DND-41 (cell line): Measurements from ENCODE around the gene TMEM117.

ENCODE experiments used
- ATAC-seq: fragments of 200-7000 bp; cut with Tn5 transposase; 3 replicates; pipeline ENCODE4 v1.9.1; 2021; ENCODE audit warnings: low read depth; ENCODE audit not compliant: insufficient read depth
- DNase-seq: peaks from one replicate; pipeline ENCODE4 v3.0.0-alpha.2; 2020
- H2AFZ ChIP-seq: 2 replicates; pipeline ENCODE4 v1.6.0; 2012; ENCODE audit warnings: low read depth, low read length
- H3K27ac ChIP-seq: 2 replicates; pipeline ENCODE4 v1.5.1; 2012; ENCODE audit warnings: low read length, inconsistent platforms
- H3K27me3 ChIP-seq: fragments of 200-600 bp; sonication (generic); 2 replicates; pipeline ENCODE4 v1.6.0; 2012; ENCODE audit warnings: low read length, mild to moderate bottlenecking, inconsistent platforms; ENCODE audit not compliant: insufficient read depth, poor library complexity
- H3K36me3 ChIP-seq: 2 replicates; pipeline ENCODE4 v1.5.1; 2012; ENCODE audit warnings: low read length, inconsistent platforms; ENCODE audit not compliant: insufficient read depth
- H3K4me1 ChIP-seq: 2 replicates; pipeline ENCODE4 v1.5.1; 2012; ENCODE audit warnings: mild to moderate bottlenecking, low read length; ENCODE audit not compliant: insufficient read depth
- H3K4me2 ChIP-seq: 2 replicates; pipeline ENCODE4 v1.6.0; 2012; ENCODE audit warnings: mild to moderate bottlenecking, moderate library complexity, low read length, inconsistent platforms; ENCODE audit not compliant: insufficient read depth
- H3K4me3 ChIP-seq, 2 experiments: fragments of 200-600 bp in 1 of 2; shearing (Covaris generic) in 1 of 2; 2 replicates each; pipeline ENCODE4 v1.5.1; 2012 to 2016; ENCODE audit warnings: inconsistent platforms in 2 of 2, low read length in 2 of 2, mild to moderate bottlenecking in 2 of 2, low read depth in 1 of 2, moderate library complexity in 1 of 2
- H3K79me2 ChIP-seq: 2 replicates; pipeline ENCODE4 v1.6.0; 2012; ENCODE audit warnings: low read length, inconsistent platforms; ENCODE audit not compliant: insufficient read depth
- H3K9ac ChIP-seq: 2 replicates; pipeline ENCODE4 v1.6.0; 2012; ENCODE audit warnings: low read depth, mild to moderate bottlenecking, inconsistent platforms, low read length, moderate library complexity
- H3K9me3 ChIP-seq: 2 replicates; pipeline ENCODE4 v1.5.1; 2012; ENCODE audit warnings: low read length, moderate library complexity, mild to moderate bottlenecking, inconsistent platforms; ENCODE audit not compliant: insufficient read depth, severe bottlenecking
- H4K20me1 ChIP-seq: 2 replicates; pipeline ENCODE4 v1.6.0; 2012; ENCODE audit warnings: low read length; ENCODE audit not compliant: insufficient read depth
- CTCF ChIP-seq: IDR thresholded peaks from 2 replicates; pipeline ENCODE4 v1.5.1; 2012; ENCODE audit warnings: borderline replicate concordance, low read length, moderate library complexity, mild to moderate bottlenecking; ENCODE audit not compliant: poor library complexity, severe bottlenecking; ENCODE audit errors: extremely low read depth
- EZH2 ChIP-seq: IDR thresholded peaks from 3 replicates; pipeline ENCODE4 v1.6.1; 2012; ENCODE audit warnings: borderline replicate concordance, low read depth, mild to moderate bottlenecking, moderate library complexity, low read length, inconsistent platforms; ENCODE audit not compliant: severe bottlenecking

The TMEM117 gene

GRCh38 chr12:44403185-44403584, 567.3 kb downstream of the TMEM117 start:
- ATAC-seq: no peak
- H3K4me2 ChIP-seq: no peak overlapping the region
- no peak for DNase-seq

DNA sequence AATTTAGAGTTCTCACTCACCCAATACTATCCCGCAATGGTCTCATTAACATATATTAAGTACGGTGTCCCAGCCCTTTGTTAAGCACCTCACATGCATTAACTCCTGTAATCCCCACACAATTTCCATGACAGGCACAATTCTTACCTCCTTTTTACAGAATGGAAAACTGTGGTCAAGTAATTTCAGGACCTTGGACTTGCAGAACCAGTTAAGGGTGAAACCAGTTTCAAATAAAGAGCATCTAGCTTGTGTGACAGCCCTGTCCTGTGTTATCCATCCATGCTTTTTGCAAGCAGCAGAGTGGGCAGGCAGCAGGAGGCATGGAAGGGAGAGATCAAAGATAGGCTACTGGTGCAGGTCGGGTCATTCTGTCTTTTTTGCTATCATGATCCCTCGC, 569.4 kb downstream of the TMEM117 start:
- Histone ChIP-seq H3K27ac (no peak overlapping the region), H3K79me2 (no peaks in the 10 kb centered on the region), H2AFZ (no peak overlapping the region), H3K36me3 (no peaks in the 10 kb centered on the region), H4K20me1 (no peaks in the 10 kb centered on the region), H3K4me3 (no peak overlapping the region), H3K4me2 (no peak overlapping the region), H3K4me1 (no peaks in the 10 kb centered on the region), H3K9ac (no peak overlapping the region), H3K27me3 (no peaks in the 10 kb centered on the region), H3K9me3 (no peaks in the 10 kb centered on the region)
- TF ChIP-seq EZH2 (no peak), CTCF (no peak)
- DNase-seq: no peak
- ATAC-seq: no peak

More at GRCh38 chr12:44403185-44403584, 567.3 kb downstream of the TMEM117 start:
- TF ChIP-seq CTCF: no peak
- TF ChIP-seq EZH2: no peak
- Histone ChIP-seq H3K27ac (no peak overlapping the region), H3K4me1 (no peaks in the 10 kb centered on the region), H3K9me3 (no peaks in the 10 kb centered on the region), H2AFZ (no peak overlapping the region), H3K36me3 (no peaks in the 10 kb centered on the region), H3K4me3 (no peak overlapping the region), H3K9ac (no peak overlapping the region), H4K20me1 (no peaks in the 10 kb centered on the region), H3K79me2 (no peaks in the 10 kb centered on the region), H3K27me3 (no peaks in the 10 kb centered on the region)

- H3K27me3 ChIP-seq: no peaks in the 10 kb centered on the region
- H3K9me3 ChIP-seq: no peaks in the 10 kb centered on the region
- ATAC-seq: no peak
- H4K20me1 ChIP-seq: no peaks in the 10 kb centered on the region
- no peak overlapping the region for H3K4me2 ChIP-seq
- H3K4me3 ChIP-seq: no peak overlapping the region
- no peak overlapping the region for H2AFZ ChIP-seq
- H3K9ac ChIP-seq: no peak overlapping the region
- no peaks in the 10 kb centered on the region for H3K4me1 ChIP-seq
- no peaks in the 10 kb centered on the region for H3K36me3 ChIP-seq
- no peak overlapping the region for H3K27ac ChIP-seq
- no peaks in the 10 kb centered on the region for H3K79me2 ChIP-seq
- no peak for DNase-seq
- TF ChIP-seq CTCF (no peak), EZH2 (no peak)
Observed at GRCh38 chr12:44422559-44422958, 586.7 kb downstream of the TMEM117 start.

DNA sequence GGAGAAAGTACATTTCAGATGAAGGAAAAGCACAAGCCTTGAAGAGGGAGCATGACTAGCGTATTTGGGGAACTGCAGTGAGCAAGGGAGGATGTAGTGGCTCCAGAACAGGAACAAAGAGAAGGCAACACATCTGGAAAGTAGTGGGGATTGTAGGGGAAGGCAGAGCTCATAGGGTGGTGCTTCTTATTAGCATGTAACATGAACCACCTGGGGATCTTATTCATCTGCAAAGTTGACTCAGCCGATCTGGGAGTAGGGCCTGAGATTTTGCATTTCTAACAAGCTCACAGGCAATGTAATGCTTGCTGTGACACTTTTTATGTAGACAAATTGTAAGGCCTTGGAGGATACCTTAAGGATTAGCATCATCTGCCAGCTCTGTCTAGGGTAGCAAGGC, 592.9 kb downstream of the TMEM117 start:
- ATAC-seq (no peak), DNase-seq (no peak)
- H3K27me3 ChIP-seq: no peaks in the 10 kb centered on the region
- H3K27ac ChIP-seq: no peak overlapping the region
- no peak overlapping the region for H3K4me3 ChIP-seq
- H3K36me3 ChIP-seq: no peaks in the 10 kb centered on the region
- TF ChIP-seq EZH2 (no peak), CTCF (no peak)
- no peaks in the 10 kb centered on the region for H4K20me1 ChIP-seq
- H3K9me3 ChIP-seq: no peaks in the 10 kb centered on the region
- no peak overlapping the region for H2AFZ ChIP-seq
- H3K9ac ChIP-seq: no peak overlapping the region
- no peak overlapping the region for H3K4me2 ChIP-seq
- no peaks in the 10 kb centered on the region for H3K79me2 ChIP-seq
- H3K4me1 ChIP-seq: no peaks in the 10 kb centered on the region
